GM23248 (cell line): Measurements from ENCODE around the gene YKT6.

ENCODE experiments used
- EZH2 ChIP-seq: fragments of 200-600 bp; sonication (generic); IDR thresholded peaks from 2 replicates; pipeline ENCODE4 v1.6.1; 2018; ENCODE audit warnings: antibody characterized with exemption, mild to moderate bottlenecking; ENCODE audit not compliant: insufficient read depth, poor library complexity, severe bottlenecking
- EZH2phosphoT487 ChIP-seq: fragments of 200-600 bp; sonication (generic); IDR thresholded peaks from 2 replicates; pipeline ENCODE4 v1.6.1; 2018; ENCODE audit warnings: antibody characterized with exemption, moderate library complexity, mild to moderate bottlenecking, low read depth; ENCODE audit not compliant: insufficient read depth

- no peak for TF ChIP-seq EZH2
- no peak for TF ChIP-seq EZH2phosphoT487
These were observed 34.3 kb downstream of the YKT6 start for GRCh38 chr7:44235066-44235465.
